Adrenal gland (tissue), 5 donors: ENCODE measurements around the gene PAX5.

Source experiments
- CTCF ChIP-seq, 6 experiments: fragments of 450-650 bp in 4 of 6; fragments of 200-600 bp in 2 of 6; sonication (generic) in 1 of 6; IDR thresholded peaks; 1 replicate in 5 of 6; 2 replicates in 1 of 6; pipeline versions ENCODE4 v1.5.1 to v1.8.0; 2016 to 2021; ENCODE audit warnings: antibody characterized with exemption in 6 of 6, mild to moderate bottlenecking in 2 of 6, moderate library complexity in 1 of 6
- POLR2A ChIP-seq, 2 donors: fragments of 450-650 bp; IDR thresholded peaks; one replicate each; pipeline ENCODE4 v1.6.1; 2017; ENCODE audit warnings: antibody characterized with exemption in 2 of 2, mild to moderate bottlenecking in 2 of 2, moderate library complexity in 1 of 2
- donor health status: DM: no; HTN: no; CAD: no.

DNA sequence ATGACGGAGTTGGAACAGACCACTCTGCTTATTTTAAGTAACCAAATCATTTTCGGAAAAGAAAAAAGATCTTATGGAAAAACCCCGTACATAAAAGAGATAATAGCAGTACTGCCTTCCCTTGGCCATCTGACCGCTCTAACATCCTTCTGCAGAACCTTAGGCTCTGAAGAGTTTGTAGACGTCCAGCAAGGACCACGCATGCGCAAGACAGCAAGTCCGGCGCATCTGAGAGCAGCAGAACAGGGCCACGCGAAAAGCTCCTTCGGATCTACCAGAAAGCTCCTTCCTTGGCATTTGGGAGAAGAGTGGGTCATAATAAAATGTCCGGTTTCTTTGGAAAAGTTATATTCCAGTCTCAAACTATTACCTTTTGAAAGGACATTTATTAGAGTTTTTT, 26.8 kb downstream of the PAX5 start:
- TF ChIP-seq CTCF (IDR thresholded peaks at IDR 0.05) (no peak), POLR2A (IDR thresholded peaks at IDR 0.05) (no peak)
